AG04450 (cell line): Measurements from ENCODE around the gene ESPNL. TPM values are rescaled to one million over a fixed set of nuclear protein-coding genes. Genes with fewer than 3 reads are reported as not detected.
"Not testable (repeated sequence)": the region's sequence is repeated elsewhere in the genome, so short reads cannot be mapped to it uniquely, and the experiment has no call there.

ENCODE experiments used
- CTCF ChIA-PET: fragments of 300-600, 350-600 bp; formaldehyde crosslinking; extraction: SDS; loops from one replicate; lab custom pipeline; 2022; ENCODE audit warnings: antibody characterized with exemption, inconsistent platforms; lab: Charles Lee
- POLR2A ChIA-PET: fragments of 350-600 bp; formaldehyde crosslinking; extraction: SDS; loops from one replicate; lab custom pipeline; 2021; ENCODE audit warnings: antibody characterized with exemption, inconsistent platforms; lab: Yijun Ruan, JAX
- DNase-seq: peaks from one replicate; pipeline ENCODE4 v3.0.0-alpha.2; 2011; ENCODE audit warnings: low read depth, low spot score
- H3K27ac ChIP-seq: one replicate; pipeline ENCODE4 v1.5.1; 2012; ENCODE audit warnings: low read depth, low read length, control low read depth
- H3K27me3 ChIP-seq: one replicate; pipeline ENCODE4 v1.6.0; 2012; ENCODE audit warnings: low read length; ENCODE audit not compliant: control insufficient read depth, insufficient read depth
- H3K4me3 ChIP-seq: 2 replicates; pipeline ENCODE4 v1.5.1; 2011; ENCODE audit warnings: mild to moderate bottlenecking, low read depth, low read length, control low read depth
- H3K9me3 ChIP-seq: 2 replicates; pipeline ENCODE4 v1.5.1; 2012; ENCODE audit warnings: low read length; ENCODE audit not compliant: control insufficient read depth, insufficient read depth
- polyA plus RNA-seq: library from polyadenylated mRNA; depleted of rRNA; stranded (reverse); fragments of >200 nt; gene quantifications from 2 replicates; pipeline ENCODE4 v1.2.3, GENCODE V29; 2011
- TF ChIP-seq, protein P1 (sequence below): IDR thresholded peaks from 2 replicates; pipeline ENCODE4 v1.5.1; 2011; ENCODE audit warnings: low read depth, low read length, control low read depth, inconsistent platforms

The ESPNL gene
- polyA plus RNA-seq, 1 experiment: 1.0 TPM

DNA sequence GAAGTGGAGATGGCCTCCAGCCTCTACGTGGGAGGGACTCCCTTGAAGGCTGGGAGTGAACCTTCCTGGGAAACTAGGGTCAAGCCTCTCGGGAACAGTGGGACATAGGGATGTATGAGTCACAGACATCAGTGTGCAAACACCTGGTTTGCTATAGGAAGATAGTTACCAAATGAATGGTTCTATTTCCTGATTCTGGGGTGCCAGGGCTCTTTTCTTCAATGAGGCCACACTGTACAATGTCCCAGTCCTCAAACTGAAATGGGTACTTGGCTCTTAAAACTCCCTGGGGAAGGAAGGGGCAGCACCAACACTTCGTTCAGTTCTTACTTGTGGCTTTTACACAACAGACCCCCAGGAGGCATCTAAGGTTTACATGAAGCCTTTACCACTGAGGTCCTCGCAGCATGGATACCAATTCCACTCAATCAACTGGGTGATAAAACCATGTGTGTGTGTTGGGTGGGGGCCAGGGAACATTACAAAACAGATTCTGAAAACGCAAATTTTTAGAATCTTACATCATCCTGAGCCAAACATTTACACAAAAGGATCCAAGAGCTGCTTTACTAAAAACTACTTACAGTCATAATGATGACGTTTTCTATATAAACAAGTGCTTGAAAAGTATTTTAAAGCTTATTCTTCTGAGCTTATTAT is 69.0 kb downstream of the ESPNL start:
- DNase-seq: peak; percentile 95
- POLR2A ChIA-PET: interaction anchor here (0.6 to 1.5 kb wide), 12 partner anchors 9 to 294 kb away, joined by 3 to 14 read pairs (median 4); partner anchors contain the start of genes ERFE, HES6, ILKAP and SCLY
- CTCF ChIA-PET: interaction anchor here (0.6 to 1.5 kb wide), 3 partner anchors 42 to 246 kb away, joined by 3 to 5 read pairs (median 4); no protein-coding TSS in a partner anchor

GRCh38 chr2:238169708-238170251 is 69.6 kb downstream of the ESPNL start:
- DNase-seq: peak; percentile 88
- peak overlapping the region; percentile 28 for H3K4me3 ChIP-seq
- no peaks in the 10 kb centered on the region; the same call in 1 of the 2 replicates for H3K9me3 ChIP-seq
- H3K27me3 ChIP-seq: no peaks in the 10 kb centered on the region
- peak overlapping the region; percentile 100 for H3K27ac ChIP-seq
- TF ChIP-seq, protein P1, sequence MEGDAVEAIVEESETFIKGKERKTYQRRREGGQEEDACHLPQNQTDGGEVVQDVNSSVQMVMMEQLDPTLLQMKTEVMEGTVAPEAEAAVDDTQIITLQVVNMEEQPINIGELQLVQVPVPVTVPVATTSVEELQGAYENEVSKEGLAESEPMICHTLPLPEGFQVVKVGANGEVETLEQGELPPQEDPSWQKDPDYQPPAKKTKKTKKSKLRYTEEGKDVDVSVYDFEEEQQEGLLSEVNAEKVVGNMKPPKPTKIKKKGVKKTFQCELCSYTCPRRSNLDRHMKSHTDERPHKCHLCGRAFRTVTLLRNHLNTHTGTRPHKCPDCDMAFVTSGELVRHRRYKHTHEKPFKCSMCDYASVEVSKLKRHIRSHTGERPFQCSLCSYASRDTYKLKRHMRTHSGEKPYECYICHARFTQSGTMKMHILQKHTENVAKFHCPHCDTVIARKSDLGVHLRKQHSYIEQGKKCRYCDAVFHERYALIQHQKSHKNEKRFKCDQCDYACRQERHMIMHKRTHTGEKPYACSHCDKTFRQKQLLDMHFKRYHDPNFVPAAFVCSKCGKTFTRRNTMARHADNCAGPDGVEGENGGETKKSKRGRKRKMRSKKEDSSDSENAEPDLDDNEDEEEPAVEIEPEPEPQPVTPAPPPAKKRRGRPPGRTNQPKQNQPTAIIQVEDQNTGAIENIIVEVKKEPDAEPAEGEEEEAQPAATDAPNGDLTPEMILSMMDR: no peak
- CTCF ChIA-PET: interaction anchor here (0.6 to 1.5 kb wide), 3 partner anchors 42 to 246 kb away, joined by 3 to 5 read pairs (median 4); no protein-coding TSS in a partner anchor
- POLR2A ChIA-PET: interaction anchor here (0.6 to 1.5 kb wide), 13 partner anchors 9 to 295 kb away, joined by 3 to 14 read pairs (median 4); partner anchors contain the start of genes ERFE, HES6, ILKAP and SCLY

More for the DNA sequence above, 69.0 kb downstream of the ESPNL start:
- TF ChIP-seq, protein P1: peak; percentile 20; the same call in 1 of the 2 replicates
- peak overlapping the region; percentile 100 for H3K27ac ChIP-seq
- no peaks in the 10 kb centered on the region for H3K27me3 ChIP-seq
- H3K9me3 ChIP-seq: no peaks in the 10 kb centered on the region; the same call in 1 of the 2 replicates
- H3K4me3 ChIP-seq: peak overlapping the region; percentile 28

- H3K27me3 ChIP-seq: no peaks in the 10 kb centered on the region
- H3K27ac ChIP-seq: peak overlapping the region; percentile 100
- DNase-seq: no peak
- ChIA-PET CTCF (interaction anchor here (0.7 to 1.5 kb wide), 4 partner anchors 43 to 93 kb away, joined by 3 to 5 read pairs (median 4); no protein-coding TSS in a partner anchor), POLR2A (interaction anchor here (0.6 to 1.5 kb wide), 8 partner anchors 12 to 110 kb away, joined by 3 to 14 read pairs (median 5); partner anchors contain the start of genes ERFE, HES6, ILKAP and SCLY)
- TF ChIP-seq, protein P1: no peak
- H3K9me3 ChIP-seq: no peaks in the 10 kb centered on the region; the same call in 1 of the 2 replicates
- H3K4me3 ChIP-seq: no peak overlapping the region
Measured at GRCh38 chr2:238170386-238171071, 70.4 kb downstream of the ESPNL start.

DNA sequence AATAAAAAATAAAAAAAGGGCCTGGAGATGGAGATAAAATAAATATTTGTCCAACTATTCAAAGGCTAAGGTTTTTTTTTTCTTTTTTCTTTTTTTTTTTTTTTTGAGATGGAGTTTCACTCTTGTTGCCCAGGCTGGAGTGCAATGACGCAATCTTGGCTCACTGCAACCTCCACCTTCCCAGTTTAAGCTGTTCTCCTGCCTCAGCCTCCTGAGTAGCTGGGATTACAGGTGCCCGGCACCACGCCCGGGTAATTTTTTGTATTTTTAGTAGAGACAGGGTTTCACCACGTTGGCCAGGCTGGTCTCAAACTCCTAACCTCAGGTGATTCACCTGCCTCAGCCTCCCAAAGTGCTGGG is 70.9 kb downstream of the ESPNL start:
- DNase-seq, POLR2A ChIA-PET, H3K9me3 ChIP-seq, H3K27me3 ChIP-seq, H3K4me3 ChIP-seq: not testable (repeated sequence)
- H3K27ac ChIP-seq: peak overlapping the region; percentile 100
- CTCF ChIA-PET: interaction anchor here (0.7 to 1.1 kb wide), 2 partner anchors 81 to 92 kb away, joined by 3 read pairs; no protein-coding TSS in a partner anchor

DNA sequence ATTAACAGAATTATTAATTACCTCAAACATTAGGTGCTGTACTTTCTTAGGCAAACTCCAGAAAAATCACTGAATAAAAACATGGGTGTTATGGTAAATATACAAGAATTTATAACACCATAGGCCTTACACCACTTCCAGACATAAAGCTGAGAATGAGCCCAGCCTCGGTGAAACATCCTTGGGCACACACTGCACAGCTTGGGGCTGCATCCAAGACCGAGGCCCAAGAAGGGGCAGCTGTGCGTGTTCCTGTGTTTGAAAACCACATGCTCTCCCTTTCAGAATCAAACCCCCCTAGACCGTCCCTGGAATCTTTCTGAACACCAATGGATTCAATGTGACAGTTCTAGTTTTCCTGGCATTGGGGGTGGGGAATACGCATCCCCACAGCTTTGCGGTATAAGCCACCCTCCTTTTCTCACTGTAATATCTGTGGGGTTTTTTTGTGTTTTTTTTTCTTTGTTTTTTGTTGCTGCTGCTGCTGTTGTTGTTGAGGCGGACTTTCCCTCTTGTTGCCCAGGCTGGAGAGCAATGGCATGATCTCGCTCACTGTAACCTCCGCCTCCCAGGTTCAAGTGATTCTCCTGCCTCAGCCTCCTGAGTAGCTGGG is 71.5 kb downstream of the ESPNL start:
- peak overlapping the region; percentile 70 for H3K27ac ChIP-seq

More for the DNA sequence above, 71.5 kb downstream of the ESPNL start:
- Histone ChIP-seq H3K4me3 (no peak overlapping the region), H3K9me3 (no peaks in the 10 kb centered on the region; the same call in 1 of the 2 replicates), H3K27me3 (no peaks in the 10 kb centered on the region)
- ChIA-PET POLR2A (no interaction called here), CTCF (interaction anchor here (0.6 to 1.1 kb wide), 2 partner anchors 62 to 92 kb away, joined by 3 read pairs; no protein-coding TSS in a partner anchor)
- TF ChIP-seq, protein P1: no peak
- no peak for DNase-seq
